Right lobe of liver (tissue), 6 donors: ENCODE results near the gene AUH. TPM values are rescaled to one million over a fixed set of nuclear protein-coding genes. Genes with fewer than 3 reads are reported as not detected.

Source experiments
- ATAC-seq, 4 donors: fragments of 200-7000 bp; cut with Tn5 transposase; one replicate each; pipeline ENCODE4 v1.9.1; 2020; ENCODE audit warnings: mild to moderate bottlenecking in 4 of 4, moderate library complexity in 4 of 4
- DNase-seq, 3 donors: peaks; one replicate each; pipeline ENCODE4 v3.0.0-alpha.2; 2020
- H3K27ac ChIP-seq, 3 donors: fragments of 200-600 bp; one replicate each; pipeline ENCODE4 v1.8.0; 2022
- H3K27me3 ChIP-seq, 2 donors: fragments of 200-600 bp; one replicate each; pipeline ENCODE4 v1.8.0; 2022
- H3K36me3 ChIP-seq, 4 donors: fragments of 200-600 bp; sonication (generic) in 1 of 4; one replicate each; pipeline versions ENCODE4 v1.5.1 to v1.8.0; 2017 to 2022; ENCODE audit warnings: control low read depth in 1 of 4
- H3K4me1 ChIP-seq, 4 donors: fragments of 200-600 bp; sonication (generic) in 1 of 4; one replicate each; pipeline versions ENCODE4 v1.5.1 to v1.8.0; 2017 to 2022; ENCODE audit warnings: control low read depth in 1 of 4
- H3K4me3 ChIP-seq, 3 donors: fragments of 200-600 bp; one replicate each; pipeline ENCODE4 v1.8.0; 2022
- H3K9me3 ChIP-seq, 4 donors: fragments of 200-600 bp; sonication (generic) in 1 of 4; one replicate each; pipeline versions ENCODE4 v1.5.1 to v1.8.0; 2017 to 2022; ENCODE audit warnings: control low read depth in 1 of 4
- POLR2A ChIP-seq: fragments of 450-650 bp; IDR thresholded peaks from one replicate; pipeline ENCODE4 v1.6.1; 2017; ENCODE audit warnings: antibody characterized with exemption, mild to moderate bottlenecking
- WGBS: methylation state at CpG from one replicate; pipeline ENCODE4 v1.1.6; 2018; ENCODE audit warnings: low coverage, low lambda C conversion rate; ENCODE audit not compliant: insufficient coverage; ENCODE audit errors: missing lambda C conversion rate; 5-methylcytosine and 5-hydroxymethylcytosine counted together
- intact Hi-C, 2 donors: fragments of 100-400 bp; cut with DNase I; formaldehyde crosslinking; loops; one replicate each; pipeline versions ENCODE4 v1.11.2 to v1.14.1; 2022
- total RNA-seq, 6 experiments: library from RNA; depleted of rRNA in 2 of 6; stranded (reverse); fragments of >200 nt in 2 of 6; fragmentation: NEBNext Ultra II Directional in 3 of 6; extraction: Animal tissue kit (Norgen Biotek cat#: 25700) in 3 of 6; gene quantifications; one replicate each; pipeline versions ENCODE4 v1.1.0 to v1.2.4, GENCODE V29; 2016 to 2023
- TF ChIP-seq, protein P1 (sequence below), 4 donors: fragments of 200-600 bp in 3 of 4; fragments of 450-650 bp in 1 of 4; IDR thresholded peaks; one replicate each; pipeline versions ENCODE4 v1.5.1 to v1.8.0; 2016 to 2022; ENCODE audit warnings: antibody characterized with exemption in 4 of 4, mild to moderate bottlenecking in 2 of 4
- donor health status: DM: no; HTN: yes; CAD: no.
- donor health status: DM: no; HTN: no; CAD: no.
- donor health status: DM: no; HTN: no; CAD: no.
- donor health status: DM: no; HTN: yes; CAD: no.
- donor health status: DM: no; HTN: yes; CAD: no.

Gene AUH
- total RNA-seq, 6 experiments from 2014 or later: 12.0 to 22.4 (median 18.4) TPM

DNA sequence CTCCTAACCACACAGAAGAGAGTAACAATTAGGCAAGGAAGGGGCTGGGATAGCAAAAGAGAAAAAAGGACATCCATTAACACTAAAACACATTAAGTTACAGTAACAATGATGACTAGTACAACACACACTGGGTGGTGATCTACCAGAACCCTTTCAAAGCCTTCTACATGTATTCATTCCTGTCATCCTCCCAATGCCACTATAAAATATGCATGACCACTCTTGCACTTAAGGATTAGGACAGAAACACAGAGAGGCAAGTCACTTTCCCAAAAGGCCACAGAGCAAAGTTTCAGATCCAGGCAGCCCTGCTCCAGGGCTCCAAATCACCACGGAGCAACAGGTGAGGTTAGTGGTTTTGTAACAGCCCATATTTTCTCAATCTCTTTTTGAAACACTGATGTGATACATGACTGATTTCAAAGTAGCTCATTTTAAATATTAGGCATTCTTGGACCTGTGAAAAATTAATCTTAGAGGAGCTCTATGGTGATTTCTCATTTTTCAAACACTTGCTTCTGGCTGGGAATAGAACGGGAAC is 86.7 kb downstream of the AUH start:
- TF ChIP-seq POLR2A: no peak
- TF ChIP-seq, protein P1, sequence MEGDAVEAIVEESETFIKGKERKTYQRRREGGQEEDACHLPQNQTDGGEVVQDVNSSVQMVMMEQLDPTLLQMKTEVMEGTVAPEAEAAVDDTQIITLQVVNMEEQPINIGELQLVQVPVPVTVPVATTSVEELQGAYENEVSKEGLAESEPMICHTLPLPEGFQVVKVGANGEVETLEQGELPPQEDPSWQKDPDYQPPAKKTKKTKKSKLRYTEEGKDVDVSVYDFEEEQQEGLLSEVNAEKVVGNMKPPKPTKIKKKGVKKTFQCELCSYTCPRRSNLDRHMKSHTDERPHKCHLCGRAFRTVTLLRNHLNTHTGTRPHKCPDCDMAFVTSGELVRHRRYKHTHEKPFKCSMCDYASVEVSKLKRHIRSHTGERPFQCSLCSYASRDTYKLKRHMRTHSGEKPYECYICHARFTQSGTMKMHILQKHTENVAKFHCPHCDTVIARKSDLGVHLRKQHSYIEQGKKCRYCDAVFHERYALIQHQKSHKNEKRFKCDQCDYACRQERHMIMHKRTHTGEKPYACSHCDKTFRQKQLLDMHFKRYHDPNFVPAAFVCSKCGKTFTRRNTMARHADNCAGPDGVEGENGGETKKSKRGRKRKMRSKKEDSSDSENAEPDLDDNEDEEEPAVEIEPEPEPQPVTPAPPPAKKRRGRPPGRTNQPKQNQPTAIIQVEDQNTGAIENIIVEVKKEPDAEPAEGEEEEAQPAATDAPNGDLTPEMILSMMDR (IDR thresholded peaks at IDR 0.05): no peak
- 73% methylated on average over 2 of the region's 2 CpGs for WGBS
- Histone ChIP-seq H3K27me3 (no peaks in the 10 kb centered on the region), H3K4me1 (no peaks in the 10 kb centered on the region), H3K27ac (no peak overlapping the region), H3K36me3 (no peaks in the 10 kb centered on the region), H3K4me3 (no peak overlapping the region), H3K9me3 (no peaks in the 10 kb centered on the region)
- DNase-seq (no peak), ATAC-seq (no peak)
- intact Hi-C loops: no loop called here

DNA sequence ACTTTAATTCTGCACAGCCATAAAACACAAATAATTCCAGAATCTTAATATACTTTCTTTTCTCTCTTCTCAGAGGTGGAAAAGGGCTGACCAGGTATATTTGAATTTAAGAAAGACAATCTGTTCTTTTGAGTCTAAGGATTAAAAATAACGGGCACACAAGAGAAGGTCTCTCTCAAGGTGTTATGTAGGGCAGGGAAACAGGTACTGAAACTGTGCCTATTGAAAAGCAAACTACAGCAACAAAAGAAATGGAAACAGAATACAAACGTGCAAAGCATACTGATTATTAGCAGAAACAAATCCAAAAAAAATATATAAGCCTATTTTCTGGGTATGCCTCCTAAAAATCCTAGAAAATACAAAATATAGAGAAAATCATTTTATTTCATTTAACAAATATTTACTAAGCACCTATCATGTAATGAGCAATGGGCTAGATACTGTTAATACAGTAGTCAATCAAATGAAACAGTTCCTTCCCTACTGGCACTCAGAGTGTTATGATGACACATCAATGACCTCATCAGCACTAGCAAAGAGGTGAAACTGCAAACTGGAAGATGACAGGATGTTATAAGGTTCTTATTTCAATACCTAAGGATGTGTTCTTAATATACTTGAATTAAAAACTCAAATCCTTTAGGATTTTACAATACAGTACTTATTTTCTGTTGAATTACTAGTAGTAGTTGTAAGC is 87.7 kb downstream of the AUH start:
- intact Hi-C loops: no loop called here
- H3K4me1 ChIP-seq: no peaks in the 10 kb centered on the region
- 92% methylated on average over 2 of the region's 2 CpGs for WGBS
- H3K4me3 ChIP-seq: no peak overlapping the region
- H3K27ac ChIP-seq: no peak overlapping the region
- no peaks in the 10 kb centered on the region for H3K9me3 ChIP-seq
- H3K36me3 ChIP-seq: no peaks in the 10 kb centered on the region
- no peak for TF ChIP-seq POLR2A
- TF ChIP-seq, protein P1 (IDR thresholded peaks at IDR 0.05): no peak
- peak in 1 of 4 donors; percentile 75 for ATAC-seq
- DNase-seq: no peak
- H3K27me3 ChIP-seq: no peaks in the 10 kb centered on the region

DNA sequence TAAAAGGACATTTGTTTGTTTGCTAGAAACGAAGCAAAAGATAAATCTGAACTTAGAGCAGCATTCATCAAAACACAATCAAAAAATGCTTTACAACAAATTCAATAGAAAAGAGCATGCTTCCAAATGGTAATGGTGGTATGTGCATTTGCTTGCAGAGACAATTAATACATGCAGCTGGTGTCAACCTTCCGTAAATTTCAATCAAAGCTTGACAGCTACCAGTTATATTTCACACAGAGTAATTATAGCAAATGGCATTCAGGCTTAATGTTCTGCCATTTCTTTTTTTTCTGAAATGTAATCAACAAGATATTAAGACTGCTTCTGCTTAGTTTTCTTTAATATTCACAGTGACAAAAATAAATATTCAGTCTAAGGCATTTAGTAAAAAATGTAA is 90.6 kb downstream of the AUH start:
- H3K4me1 ChIP-seq: no peaks in the 10 kb centered on the region
- 90% methylated on average over 2 of the region's 2 CpGs for WGBS
- no peak overlapping the region for H3K27ac ChIP-seq
- no peaks in the 10 kb centered on the region for H3K27me3 ChIP-seq
- H3K4me3 ChIP-seq: no peak overlapping the region
- H3K36me3 ChIP-seq: no peaks in the 10 kb centered on the region
- intact Hi-C loops: no loop called here
- no peaks in the 10 kb centered on the region for H3K9me3 ChIP-seq
- no peak for ATAC-seq
- DNase-seq: no peak
- no peak for TF ChIP-seq POLR2A
- TF ChIP-seq, protein P1 (IDR thresholded peaks at IDR 0.05): no peak

DNA sequence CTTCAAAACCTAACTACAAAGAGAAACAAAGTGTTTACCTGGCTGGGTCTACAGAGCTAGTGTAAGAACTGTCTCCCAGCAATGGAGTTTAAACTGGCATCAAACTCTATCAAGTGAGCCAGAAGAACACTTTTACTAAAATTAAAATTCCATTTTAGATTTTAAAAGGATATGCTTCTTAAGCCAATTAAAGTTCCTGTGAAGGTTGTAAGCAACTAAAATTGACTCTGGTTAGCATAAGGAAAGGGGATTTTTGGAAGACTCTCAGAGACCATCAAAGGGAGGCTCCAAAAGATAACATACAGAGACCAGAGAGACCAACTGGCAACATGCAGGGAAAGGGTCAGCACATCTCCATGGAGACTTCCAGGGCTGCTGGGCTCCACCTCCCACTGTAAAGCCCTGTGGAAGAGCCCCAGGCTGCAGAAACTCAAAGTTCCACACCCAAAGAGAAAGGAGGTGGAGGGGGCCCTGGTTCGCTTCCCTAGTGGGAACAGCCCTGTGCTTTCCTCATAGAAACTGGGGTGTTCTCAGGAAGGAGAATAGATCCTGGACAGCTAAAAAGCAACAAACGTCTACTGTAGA is 91.7 kb downstream of the AUH start:
- no peak for ATAC-seq
- no peak for TF ChIP-seq POLR2A
- TF ChIP-seq, protein P1 (IDR thresholded peaks at IDR 0.05): no peak
- Histone ChIP-seq H3K4me1 (no peaks in the 10 kb centered on the region), H3K27me3 (no peaks in the 10 kb centered on the region), H3K36me3 (no peaks in the 10 kb centered on the region), H3K4me3 (no peak overlapping the region), H3K27ac (no peak overlapping the region), H3K9me3 (no peaks in the 10 kb centered on the region)
- 75% methylated on average over 1 of the region's 2 CpGs for WGBS
- DNase-seq: no peak
- intact Hi-C loops: no loop called here
